ENCODE results near the gene SNX20.

The SNX20 gene

DNA sequence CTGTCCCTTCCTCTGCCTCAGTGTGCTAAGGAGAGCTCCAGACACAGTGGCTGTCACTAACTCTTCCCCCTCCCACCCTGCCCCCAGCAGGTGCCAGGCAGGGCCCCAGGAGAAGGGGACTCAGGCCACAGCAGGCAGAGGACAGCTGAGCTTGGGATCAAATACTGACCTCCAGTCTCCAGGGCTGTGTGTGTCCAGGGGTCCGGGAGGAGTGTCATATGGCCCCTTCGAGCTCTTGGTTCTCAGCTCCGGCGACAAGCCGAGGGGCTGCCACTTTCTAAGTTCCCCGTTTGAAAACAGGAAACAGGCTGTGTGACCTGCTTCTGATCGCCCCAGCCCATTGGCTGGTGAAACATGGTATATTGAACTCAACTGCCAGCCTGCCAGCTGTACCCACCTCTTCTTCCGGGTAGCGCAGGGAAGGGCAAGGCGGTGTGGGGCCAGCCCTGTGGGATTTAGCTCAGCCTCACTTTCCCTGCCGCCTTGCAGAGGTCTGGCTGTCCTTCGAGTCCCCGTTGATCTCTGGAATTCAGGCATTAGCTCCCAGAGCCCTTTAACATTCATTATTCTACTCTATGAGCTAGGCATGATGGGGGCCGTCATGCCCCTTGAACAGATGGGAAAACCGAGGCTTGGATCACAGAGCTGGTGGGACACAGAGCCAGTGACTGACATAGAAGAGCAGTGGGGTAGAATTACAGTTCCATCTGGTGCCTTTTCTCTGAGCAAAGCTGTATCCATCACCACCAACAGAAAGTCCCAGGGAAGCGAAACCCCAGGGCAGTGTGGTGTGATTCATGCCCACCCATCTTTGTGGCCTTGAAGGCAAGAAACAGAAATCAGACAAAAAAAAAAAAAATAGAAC is at the start of gene SNX20:
TSS of gene SNX20 (minus strand) at position 292 of the 865 bp plus-strand sequence. CDS start 3,786 bp downstream, outside the sequence.
- DNase-seq: peak; percentile 72
- in situ Hi-C loops (cut with MboI; ENCODE audit: low pct_unique_long_range_greater_than_20kb, low sequenced_read_pairs): no loop called here

- in situ Hi-C loops (cut with MboI; ENCODE audit: low pct_unique_long_range_greater_than_20kb, low sequenced_read_pairs): no loop called here
- no peak for DNase-seq
These were observed 43.2 kb upstream of the SNX20 start for GRCh38 chr16:50724306-50724705.

DNA sequence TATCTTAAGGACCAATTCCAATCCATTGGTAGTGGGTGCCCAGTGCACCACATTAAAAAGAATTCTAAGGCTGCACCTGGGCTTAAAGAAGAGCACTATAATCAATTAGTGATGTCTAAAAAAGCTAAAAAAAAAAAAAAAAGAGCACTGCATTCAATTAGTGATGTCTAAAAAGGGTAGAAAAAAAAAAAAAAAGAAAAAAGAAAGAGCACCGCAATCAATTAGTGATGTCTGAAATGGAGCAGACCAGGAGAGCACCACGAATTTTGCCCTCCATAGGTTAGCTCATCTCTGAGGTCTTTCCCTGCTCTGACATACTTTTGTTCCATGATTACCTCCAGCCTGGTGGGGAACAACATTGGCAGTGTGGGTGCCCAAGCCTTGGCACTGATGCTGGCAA is 41.8 kb upstream of the SNX20 start:
- no peak for DNase-seq
- in situ Hi-C loops (cut with MboI; ENCODE audit: low pct_unique_long_range_greater_than_20kb, low sequenced_read_pairs): no loop called here

- in situ Hi-C loops (cut with MboI; ENCODE audit: low pct_unique_long_range_greater_than_20kb, low sequenced_read_pairs): no loop called here
- DNase-seq: no peak
These were observed 41.3 kb upstream of the SNX20 start for GRCh38 chr16:50722405-50722737.

GRCh38 chr16:50721549-50722404 is 40.7 kb upstream of the SNX20 start:
- no peak for DNase-seq
- in situ Hi-C loops (cut with MboI; ENCODE audit: low pct_unique_long_range_greater_than_20kb, low sequenced_read_pairs): no loop called here

- DNase-seq: peak; percentile 75
- in situ Hi-C loops (cut with MboI; ENCODE audit: low pct_unique_long_range_greater_than_20kb, low sequenced_read_pairs): no loop called here
These were observed 38.6 kb upstream of the SNX20 start for GRCh38 chr16:50719401-50720337.

- in situ Hi-C loops (cut with MboI; ENCODE audit: low pct_unique_long_range_greater_than_20kb, low sequenced_read_pairs): no loop called here
- no peak for DNase-seq
These were observed 37.8 kb upstream of the SNX20 start for GRCh38 chr16:50718761-50719400.

DNA sequence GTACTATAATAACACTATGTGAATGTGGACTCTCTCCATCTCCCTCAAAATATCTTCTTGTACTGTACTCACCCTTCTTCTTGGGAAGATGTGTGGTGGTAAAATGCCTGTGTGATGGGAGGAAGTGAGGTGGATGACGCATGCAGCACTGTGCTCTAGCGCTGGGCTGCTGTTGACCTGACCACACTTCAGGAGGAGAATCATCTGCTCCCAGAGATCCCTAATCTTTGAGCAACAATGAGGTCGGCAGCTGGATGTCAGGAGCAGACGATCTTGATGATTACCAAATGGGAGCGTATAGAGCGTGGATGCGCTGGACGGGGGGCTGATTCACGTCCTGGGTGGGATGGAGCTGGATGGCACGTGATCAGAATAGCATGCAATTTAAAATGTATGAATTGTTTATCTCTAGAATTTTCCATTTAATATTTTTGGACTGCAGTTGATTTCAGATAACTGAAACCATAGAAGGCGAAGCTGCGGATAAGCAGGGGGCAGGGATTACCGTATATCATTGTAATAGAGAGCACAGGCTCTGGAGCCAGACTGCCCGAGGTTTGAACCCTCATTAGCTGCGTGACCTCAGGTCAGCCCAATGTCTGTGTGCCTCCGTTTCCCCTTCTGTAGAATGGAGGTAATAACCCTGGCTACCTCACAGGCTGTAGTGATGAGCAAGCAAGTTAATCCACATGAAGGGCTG is 37.1 kb upstream of the SNX20 start:
- in situ Hi-C loops (cut with MboI; ENCODE audit: low pct_unique_long_range_greater_than_20kb, low sequenced_read_pairs): no loop called here
- no peak for DNase-seq

DNA sequence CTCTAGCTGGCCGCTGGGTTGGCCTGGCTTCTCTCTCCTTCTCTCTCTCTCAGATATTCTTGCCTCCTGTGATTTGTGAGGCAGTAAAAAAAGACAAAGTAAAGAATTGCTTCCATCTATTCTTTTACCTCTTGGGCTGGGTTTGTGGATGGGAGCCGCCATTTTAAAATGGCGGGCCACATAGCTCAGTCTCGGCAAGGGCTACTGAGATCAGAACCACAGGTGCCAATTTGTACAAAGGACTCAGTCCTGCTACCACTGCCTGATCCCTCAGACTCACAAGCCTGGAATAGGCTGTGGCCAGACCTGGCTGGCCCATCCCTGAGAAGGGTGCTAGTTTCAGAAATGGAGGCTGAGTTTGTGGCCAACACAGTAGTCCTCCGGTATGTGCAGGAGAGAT is 36.4 kb upstream of the SNX20 start:
- in situ Hi-C loops (cut with MboI; ENCODE audit: low pct_unique_long_range_greater_than_20kb, low sequenced_read_pairs): no loop called here
- DNase-seq: no peak

DNA sequence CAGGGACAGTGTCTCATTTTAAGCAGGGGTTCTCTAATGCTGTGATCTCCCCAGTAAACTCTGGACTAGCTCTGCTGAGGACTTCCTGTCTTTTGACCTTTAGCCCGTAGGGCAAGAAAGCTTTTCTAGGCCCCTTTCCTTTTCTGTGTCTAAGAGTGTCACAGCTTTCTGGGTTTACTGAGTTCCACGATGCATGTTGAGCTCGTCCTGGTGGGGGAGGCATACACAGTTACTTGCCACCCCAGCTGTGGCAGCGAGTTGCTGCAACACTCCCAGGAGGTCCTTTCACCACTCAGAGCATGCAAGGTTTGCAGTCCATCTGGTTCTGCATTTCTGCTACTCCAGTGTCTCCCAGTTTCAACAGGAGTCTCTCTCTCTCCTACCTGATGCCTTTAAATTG is 36.0 kb upstream of the SNX20 start:
- in situ Hi-C loops (cut with MboI; ENCODE audit: low pct_unique_long_range_greater_than_20kb, low sequenced_read_pairs): no loop called here
- no peak for DNase-seq

DNA sequence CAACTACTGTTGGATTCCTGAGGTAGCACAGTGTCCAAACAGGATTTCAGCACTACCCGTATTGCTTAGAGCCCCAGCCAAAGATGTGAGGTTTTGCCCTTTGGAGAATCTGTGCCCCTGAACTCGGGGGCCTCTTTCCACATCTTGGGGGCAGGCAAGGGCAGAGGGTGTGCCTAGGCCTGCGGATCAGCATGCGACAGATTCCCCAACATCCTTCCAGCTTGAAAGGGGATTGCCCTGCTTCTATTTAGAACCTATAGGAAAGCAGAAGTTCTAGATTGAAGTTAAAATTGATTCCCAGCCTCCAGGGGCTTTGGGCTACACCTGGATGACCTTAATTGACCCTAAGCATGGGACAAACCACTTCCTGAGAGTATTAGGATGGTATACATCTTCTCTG is 31.8 kb upstream of the SNX20 start:
- in situ Hi-C loops (cut with MboI; ENCODE audit: low pct_unique_long_range_greater_than_20kb, low sequenced_read_pairs): no loop called here

DNA sequence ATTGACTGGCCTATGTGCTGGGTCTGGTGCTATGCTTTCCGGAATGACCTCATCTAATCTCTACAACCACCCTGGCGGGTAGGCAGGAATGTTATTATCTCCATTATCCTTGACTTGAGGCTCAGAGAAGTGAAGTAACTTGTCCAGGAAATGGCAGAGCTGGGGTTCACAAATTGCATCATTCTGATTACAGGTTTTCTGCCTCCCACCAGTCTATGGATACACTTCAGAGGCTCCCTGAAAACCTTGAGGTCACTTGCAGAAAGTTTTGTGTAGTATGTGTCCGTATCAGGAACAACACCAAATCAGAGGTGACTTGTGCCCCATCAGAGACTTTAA is 31.4 kb upstream of the SNX20 start:
- in situ Hi-C loops (cut with MboI; ENCODE audit: low pct_unique_long_range_greater_than_20kb, low sequenced_read_pairs): no loop called here
- no peak for DNase-seq

More for the DNA sequence above, 31.8 kb upstream of the SNX20 start:
- no peak for DNase-seq

- DNase-seq: no peak
- in situ Hi-C loops (cut with MboI; ENCODE audit: low pct_unique_long_range_greater_than_20kb, low sequenced_read_pairs): no loop called here
These were observed 30.9 kb upstream of the SNX20 start for GRCh38 chr16:50711862-50712559.

DNA sequence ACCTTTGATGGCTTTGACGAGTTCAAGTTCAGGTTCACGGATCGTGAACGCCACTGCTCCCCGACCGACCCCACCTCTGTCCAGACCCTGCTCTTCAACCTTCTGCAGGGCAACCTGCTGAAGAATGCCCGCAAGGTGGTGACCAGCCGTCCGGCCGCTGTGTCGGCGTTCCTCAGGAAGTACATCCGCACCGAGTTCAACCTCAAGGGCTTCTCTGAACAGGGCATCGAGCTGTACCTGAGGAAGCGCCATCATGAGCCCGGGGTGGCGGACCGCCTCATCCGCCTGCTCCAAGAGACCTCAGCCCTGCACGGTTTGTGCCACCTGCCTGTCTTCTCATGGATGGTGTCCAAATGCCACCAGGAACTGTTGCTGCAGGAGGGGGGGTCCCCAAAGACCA is 29.9 kb upstream of the SNX20 start:
- in situ Hi-C loops (cut with MboI; ENCODE audit: low pct_unique_long_range_greater_than_20kb, low sequenced_read_pairs): no loop called here
- DNase-seq: no peak

DNA sequence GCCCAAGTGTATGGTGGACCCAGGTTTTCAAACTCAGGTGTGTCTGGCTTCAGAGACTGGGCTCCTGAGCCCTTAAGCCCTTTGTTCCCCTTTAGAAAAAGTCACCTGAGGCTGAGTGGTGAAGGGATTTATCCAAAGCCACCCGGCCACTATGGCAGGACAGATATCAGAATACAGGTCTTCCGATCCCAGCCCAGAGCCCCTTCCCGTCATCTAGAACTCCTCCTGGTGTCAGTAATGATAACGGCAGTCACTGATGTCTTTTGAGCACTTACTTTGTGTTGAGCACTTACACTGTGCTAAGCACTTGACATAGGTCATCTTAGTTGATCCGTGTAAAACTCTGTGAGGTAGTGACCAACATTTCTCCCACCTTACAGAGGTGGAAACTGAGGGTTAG is 28.9 kb upstream of the SNX20 start:
- in situ Hi-C loops (cut with MboI; ENCODE audit: low pct_unique_long_range_greater_than_20kb, low sequenced_read_pairs): no loop called here
- no peak for DNase-seq

DNA sequence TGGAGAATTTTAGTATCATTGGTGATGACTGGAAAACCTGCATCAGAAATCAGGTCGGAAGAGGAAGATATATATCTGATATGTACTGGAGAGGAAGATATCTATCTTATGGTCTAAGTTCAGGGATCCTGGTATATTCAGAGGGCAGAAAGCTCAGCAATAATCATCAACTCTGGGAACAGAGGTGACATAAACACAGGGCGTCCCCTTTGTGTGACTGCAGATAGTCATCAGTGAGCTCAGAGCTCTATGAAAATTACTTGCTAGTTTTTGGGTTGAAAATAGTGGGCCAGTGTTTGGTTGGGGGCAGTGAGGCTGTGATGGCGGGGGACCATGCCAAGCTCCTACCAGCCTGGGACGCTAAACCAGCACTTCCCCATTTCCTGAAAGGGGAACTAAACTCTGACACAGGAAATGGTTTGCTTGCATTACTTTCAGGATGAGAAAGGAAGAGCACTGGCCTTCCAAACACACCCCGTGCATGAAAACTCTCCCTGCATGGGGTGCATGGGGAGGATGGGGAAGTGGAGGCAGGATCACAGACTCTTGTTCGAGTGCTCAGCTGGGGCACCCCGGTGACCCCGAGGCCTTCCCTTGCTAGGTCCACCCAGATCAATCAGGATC is 28.1 kb upstream of the SNX20 start:
- in situ Hi-C loops (cut with MboI; ENCODE audit: low pct_unique_long_range_greater_than_20kb, low sequenced_read_pairs): no loop called here
- DNase-seq: peak; percentile 91

- in situ Hi-C loops (cut with MboI; ENCODE audit: low pct_unique_long_range_greater_than_20kb, low sequenced_read_pairs): no loop called here
- DNase-seq: peak; percentile 62
These were observed 27.4 kb upstream of the SNX20 start for GRCh38 chr16:50708373-50709060.
